ENCODE results near the gene TFAP2B. TPM values are rescaled to one million over a fixed set of nuclear protein-coding genes. Genes with fewer than 3 reads are reported as not detected.

TFAP2B gene
- total RNA-seq, 1 experiment from 2014 or later, result not detected

DNA sequence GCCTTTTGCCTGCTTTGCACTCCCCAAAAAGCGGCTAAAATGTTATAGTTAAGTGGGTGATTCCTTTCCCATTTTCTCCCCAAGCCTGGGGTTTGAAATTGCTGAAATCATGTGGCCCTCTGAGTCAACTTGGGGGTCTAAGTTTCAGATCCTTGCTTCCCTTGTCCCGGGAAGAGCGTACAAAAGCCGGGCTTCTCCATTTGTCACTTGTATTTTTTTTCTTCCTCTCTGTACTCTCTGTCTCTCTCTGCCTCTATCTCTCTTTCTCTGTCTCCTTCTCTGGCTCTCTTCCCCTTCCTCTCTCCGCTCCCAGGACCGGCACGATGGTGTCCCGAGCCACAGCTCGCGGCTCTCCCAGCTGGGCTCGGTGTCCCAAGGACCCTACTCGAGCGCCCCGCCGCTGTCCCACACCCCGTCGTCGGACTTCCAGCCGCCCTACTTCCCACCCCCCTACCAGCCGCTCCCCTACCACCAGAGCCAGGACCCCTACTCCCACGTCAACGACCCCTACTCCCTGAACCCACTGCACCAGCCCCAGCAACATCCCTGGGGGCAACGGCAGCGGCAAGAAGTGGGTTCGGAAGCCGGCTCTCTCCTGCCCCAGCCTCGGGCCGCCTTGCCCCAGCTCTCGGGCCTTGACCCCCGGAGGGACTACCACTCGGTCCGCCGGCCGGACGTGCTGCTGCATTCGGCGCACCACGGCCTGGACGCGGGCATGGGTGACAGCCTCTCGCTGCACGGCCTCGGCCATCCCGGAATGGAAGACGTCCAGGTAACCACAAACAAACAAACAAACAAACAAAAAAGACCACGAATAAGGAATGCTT is 4.6 kb downstream of the TFAP2B start:
- DNase-seq (ENCODE audit: low read depth), result no peak

DNA sequence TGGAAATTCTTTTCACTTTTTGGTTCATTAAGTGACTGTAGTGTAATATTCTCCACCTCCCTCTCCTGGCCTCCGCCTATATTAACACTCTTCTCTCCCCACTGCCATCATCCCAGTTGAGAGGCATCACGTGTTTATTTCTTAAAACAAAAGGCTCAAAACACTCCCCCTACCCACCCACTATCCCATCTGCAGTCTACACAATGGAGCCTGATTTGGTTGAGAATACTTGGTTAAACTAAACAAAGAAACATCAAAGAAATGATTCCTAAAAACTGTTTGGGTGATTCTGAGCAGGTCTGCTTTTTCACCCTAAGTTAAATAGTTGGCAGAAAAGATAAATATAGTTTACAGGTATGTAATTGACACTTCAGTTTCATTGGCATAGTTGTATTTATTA is 5.9 kb downstream of the TFAP2B start:
- no peak for DNase-seq (ENCODE audit: low read depth)

DNA sequence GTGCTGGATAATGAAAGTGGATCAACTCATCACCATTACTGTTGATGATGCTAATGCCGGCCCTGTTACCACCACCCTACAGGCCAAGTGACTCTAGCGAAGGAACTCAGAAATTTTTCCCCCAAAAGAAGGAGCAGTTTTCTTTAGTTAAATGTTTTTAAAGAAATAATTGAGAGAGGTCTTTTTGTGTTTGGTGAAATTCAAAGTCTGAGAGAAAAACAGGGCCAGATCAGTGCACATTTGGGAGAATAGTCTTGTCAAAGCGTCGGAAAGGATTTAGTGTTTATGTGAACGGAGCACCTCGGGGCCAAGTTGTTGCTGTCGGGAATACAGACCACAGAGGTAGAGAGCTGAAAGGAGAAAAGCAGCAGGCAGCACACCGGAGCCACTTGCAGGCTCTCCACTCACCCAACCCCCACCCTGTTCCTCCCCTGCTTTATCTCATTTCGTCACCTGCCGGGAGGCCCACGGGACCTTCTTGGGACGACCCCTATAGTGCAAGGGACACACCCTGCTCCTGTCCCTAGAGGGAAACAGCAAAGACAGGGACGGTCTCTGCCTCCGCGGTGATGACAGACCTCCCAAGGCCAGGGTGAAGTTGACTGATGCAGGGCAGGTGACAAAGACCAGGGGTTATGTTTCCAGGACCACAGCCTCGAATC is 6.8 kb downstream of the TFAP2B start:
- DNase-seq (ENCODE audit: low read depth), result no peak

DNA sequence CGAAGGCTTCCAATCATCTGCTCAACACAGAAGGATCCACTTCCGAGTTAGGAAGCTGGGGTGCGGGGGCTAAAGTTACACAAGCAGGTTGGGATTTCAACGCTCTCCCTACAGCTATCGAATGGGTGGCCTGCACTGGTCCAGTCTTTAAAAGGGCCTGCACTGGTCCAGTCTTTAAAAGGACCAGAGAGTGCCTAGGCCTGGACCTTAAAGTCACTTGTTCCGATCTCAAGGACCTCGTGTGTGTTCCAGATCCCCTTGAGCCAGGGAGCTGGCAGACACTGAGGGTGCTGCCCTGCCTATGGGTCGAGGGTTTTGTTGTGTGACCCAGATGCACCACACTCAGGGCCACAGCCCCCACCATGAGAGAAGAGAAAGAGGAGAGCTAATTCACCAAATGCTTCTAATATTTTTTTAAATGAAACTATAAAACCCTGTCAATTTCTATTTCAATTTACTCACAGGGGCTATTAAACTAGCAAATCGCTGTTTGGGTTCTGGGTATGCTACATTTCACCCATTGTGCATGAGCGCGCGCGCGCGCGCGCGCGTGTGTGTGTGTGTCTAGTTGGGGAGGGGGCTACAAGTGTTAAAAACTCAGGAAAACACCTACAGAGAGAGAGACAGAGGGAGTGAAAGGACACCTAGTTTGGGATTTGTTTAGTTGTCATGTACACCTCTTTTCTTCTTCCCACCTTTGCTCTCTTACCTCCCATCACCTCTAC is 7.5 kb downstream of the TFAP2B start:
- no peak for DNase-seq (ENCODE audit: low read depth)

DNA sequence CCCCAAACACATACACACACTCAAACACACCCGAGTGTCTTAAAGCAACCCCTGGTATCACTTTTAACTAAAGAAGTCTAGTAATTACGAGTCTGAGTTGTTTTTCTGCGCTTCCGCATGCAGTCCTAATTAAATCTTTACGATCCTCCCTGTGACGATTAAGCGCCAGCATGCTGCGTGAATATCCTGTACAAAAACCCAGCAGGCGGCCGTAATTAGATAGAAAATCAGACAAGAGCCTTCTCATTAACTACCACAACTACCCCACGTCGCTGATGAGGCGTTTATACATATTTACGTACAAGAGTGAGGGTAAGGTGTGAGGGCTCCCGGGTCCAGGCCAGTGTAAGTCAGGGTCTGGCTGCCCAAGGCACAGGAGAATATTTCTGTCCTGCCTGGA is 8.1 kb downstream of the TFAP2B start:
- DNase-seq (ENCODE audit: low read depth), result no peak

DNA sequence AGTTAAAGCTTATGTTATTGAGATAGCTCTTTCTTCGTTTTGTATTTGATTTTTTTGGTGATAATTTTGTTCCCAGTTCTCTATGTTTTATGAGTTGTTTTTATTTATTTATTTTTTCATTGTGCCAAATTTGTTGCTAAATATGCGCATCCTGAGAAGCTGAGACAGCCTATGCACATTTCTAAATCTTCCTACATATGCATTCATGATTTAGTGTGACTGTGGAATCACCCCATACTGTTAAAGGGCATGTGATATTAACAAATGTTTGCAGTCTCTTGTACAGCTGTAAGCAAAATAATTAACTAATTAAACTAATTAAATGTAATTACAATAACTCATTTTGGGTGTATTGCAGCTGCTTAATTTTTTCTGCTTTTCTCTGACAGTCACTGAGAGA is 10.4 kb downstream of the TFAP2B start:
- no peak for DNase-seq (ENCODE audit: low read depth)

DNA sequence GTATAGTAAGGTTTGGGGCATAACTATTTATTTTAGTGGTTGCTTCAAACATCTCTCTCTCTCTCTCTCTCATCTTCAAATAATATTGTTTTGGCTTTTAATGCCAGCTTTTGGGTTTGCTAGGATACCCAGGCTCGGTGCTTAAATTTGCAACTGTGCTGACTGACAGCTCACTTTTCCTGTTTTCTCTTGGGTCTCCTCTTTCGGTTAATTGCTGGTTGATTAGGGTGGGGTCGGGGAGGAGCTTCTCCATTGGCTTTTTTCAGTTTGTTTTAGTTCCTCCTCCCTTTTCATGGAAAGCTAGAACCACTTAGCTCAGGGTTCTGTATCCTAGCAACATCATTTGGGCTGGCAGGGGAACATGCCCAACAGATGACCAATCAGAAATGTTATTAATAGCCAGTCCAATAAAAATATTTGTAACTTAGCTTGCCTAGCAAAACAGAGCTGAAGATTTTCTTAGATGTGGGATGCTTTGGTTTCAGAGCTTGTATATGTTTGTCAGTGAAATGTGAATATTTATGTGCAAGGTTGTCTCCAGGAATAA is 11.3 kb downstream of the TFAP2B start:
- no peak for DNase-seq (ENCODE audit: low read depth)

GRCh38 chr6:50831186-50831585 is 12.5 kb downstream of the TFAP2B start:
- no peak for DNase-seq (ENCODE audit: low read depth)

DNA sequence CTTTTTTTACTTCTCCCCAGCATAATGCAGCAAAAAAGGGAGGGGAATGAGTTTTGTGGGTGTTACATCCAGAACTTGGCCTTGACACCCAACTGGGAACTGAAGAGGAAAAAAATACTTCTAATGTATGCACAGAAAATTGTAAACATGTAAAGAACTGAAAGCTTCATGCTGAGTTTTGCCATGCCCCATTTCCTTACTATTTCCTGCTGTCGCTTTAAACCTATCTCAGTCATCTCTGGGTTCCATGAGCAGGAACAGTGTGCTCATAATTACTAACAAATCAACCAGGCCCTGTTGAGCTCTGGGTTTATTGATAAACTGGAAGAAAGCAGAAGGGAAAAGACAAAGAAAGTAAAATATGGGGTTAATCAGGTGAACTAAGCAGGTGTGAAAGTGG is 14.2 kb downstream of the TFAP2B start:
- DNase-seq (ENCODE audit: low read depth), result no peak

DNA sequence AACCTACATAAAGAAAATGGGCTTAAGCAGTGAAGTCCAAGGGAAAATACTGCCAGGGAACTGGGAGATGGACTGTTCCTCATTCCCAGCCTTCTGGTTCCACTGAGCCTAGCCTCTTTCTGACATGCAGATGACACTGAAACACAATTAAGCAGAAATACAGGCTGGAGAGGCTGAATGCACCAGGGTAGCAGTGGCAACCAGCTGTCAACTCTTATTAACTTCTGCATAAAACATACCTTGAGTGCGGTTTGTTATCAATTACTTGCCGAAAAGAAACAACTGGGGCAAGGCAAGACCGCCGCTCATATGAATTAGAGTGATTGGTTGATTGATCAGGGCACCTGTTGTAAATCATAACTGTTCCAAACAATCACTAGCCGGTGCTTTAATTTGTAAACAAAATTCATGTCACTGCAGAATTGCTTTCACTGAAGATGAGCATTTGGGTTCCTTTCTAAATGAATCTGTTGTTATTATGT is 16.3 kb downstream of the TFAP2B start:
- DNase-seq (ENCODE audit: low read depth), result no peak

GRCh38 chr6:50836231-50836630 is 17.6 kb downstream of the TFAP2B start:
- DNase-seq (ENCODE audit: low read depth), result no peak

- no peak for DNase-seq (ENCODE audit: low read depth)
Observed at GRCh38 chr6:50837589-50838445, 19.1 kb downstream of the TFAP2B start.

GRCh38 chr6:50840112-50840810 is 21.6 kb downstream of the TFAP2B start:
- no peak for DNase-seq (ENCODE audit: low read depth)

- no peak for DNase-seq (ENCODE audit: low read depth)
Observed at GRCh38 chr6:50840811-50841192, 22.1 kb downstream of the TFAP2B start.

DNA sequence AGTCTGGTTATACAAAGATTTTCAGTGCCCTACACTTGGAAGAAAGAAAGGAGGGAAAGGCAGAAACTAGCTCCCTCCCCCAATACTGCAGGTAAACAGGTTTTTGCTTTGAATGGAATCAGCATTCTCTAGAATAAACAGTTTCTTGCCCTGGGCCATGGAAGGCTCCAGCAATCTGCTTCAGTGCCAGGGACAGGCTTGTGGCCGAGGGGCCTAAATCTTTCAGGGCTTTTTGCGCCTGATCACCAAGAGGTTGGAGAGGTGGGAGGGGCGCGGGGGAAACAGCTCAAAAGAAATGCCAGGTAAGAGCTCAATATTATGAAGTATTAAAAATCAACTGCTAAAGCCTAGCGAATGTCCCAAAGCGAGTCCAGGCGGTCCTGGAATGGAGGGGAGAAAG is 23.8 kb downstream of the TFAP2B start:
- no peak for DNase-seq (ENCODE audit: low read depth)

DNA sequence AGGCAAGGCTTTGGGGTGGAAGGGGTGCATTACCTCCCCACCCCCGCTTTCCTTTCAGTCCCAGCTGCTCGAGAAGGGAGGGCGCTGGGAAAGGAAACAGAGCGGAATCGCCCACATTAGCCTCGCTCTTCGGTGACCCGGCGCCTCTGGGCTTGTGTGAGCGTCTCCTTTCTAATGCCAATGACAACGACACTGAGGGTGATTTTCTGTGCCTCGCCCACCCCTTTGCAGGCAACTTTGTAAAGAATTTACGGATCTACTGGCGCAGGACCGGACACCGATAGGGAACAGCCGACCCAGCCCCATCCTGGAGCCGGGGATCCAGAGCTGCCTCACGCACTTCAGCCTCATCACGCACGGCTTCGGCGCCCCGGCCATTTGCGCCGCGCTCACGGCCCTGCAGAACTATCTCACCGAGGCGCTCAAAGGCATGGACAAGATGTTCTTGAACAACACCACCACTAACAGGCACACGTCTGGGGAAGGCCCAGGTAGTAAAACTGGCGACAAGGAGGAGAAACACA is 24.3 kb downstream of the TFAP2B start:
- DNase-seq (ENCODE audit: low read depth), result no peak

- DNase-seq (ENCODE audit: low read depth), result no peak
Observed at GRCh38 chr6:50843842-50844241, 25.2 kb downstream of the TFAP2B start.

DNA sequence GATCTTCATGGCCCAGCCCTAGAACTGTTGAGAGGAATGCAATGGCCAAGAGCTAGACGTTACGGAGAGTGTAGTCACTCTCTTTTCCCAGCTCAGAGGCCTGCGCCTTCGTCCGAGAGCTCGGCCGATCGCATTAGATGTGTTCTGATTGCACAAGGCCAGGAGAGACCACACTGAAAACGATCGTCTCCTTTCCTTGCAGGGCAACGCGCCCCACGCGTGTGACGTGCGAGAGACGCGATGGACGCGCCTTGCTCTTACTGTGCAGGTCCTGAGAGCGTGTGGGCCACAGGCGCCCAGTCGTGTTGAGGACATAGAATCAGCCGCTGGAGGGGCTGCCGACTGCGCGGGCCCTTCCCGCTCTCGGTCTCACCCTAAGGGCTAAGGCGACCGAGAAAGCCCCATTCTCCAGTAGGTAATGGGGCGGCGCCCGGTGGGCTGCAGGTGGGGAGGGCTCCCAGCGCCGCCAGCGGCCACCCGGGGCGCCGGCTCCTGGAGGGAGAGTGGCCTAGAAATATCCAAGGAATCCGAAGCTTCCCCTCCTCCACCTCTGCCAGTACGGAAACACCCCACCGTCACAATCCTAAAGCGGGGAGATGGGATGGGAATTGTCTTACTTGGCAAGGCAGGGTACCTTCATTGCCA is 26.9 kb downstream of the TFAP2B start:
- DNase-seq (ENCODE audit: low read depth), result no peak

DNA sequence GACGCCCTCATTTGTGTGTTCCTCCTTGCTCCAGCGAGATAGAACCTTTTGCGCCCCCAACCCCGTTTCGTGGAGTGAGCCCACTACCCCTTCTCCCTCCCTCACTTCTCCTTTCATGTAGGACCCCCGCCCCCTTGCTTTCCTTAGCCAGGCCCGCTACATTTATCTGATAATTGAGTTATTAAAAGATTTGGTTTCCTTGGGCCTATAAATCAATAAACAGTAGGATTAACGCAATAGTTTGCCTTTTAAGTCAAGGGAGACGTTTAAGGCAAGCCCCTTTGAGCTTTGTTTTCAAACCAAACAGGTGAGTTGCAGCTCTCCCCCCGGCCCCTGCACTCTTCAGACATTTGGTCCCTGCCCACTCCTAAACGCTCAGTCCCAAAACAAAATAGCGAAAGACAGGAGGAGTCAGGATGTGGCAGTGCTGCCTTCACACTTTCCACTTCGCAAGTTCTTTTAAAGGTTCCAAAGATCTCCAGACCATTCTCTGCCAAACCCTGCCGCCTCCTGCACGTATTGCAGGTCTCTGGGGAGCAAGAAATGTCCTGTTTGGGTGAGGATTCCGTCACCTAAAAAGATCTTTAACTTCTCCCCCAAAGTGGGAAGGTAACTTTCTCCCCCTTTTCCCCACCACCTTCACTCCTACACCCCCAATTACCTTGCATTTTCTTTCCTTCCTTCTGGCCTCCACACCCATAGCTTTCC is 27.6 kb downstream of the TFAP2B start:
- no peak for DNase-seq (ENCODE audit: low read depth)

All from HT1080 (cell line).